Brain pericyte (primary cell): ENCODE data around the gene OR56A1.

Source experiments
- DNase-seq: peaks from one replicate; pipeline ENCODE4 v3.0.0-alpha.2; 2012; ENCODE audit warnings: low read depth, low spot score

Gene OR56A1

DNA sequence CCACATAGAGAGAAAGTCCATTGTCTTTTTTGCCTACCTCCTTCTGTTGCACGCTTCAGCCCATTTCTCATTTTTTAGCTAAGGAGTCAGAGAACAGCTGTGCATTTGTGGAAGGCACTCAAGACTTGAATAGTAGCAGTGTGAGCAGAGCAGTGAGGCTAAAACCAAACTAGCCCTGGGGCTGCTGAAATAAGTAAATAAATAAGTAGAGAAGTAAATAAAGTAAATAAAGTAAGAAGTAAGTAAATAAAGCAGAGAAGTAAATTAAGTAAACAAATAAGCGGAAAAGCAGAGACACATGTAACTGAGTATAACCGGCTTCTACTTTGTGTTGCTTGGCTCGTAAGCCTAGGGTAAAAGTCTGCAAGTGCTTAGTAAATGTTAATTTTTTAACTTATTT is 41.4 kb downstream of the OR56A1 start:
- no peak for DNase-seq

GRCh38 chr11:5986885-5987284 is 43.7 kb downstream of the OR56A1 start, which contains the start of gene OR52L1:
Gene OR52L1 (minus strand): TSS chr11:5986985. CDS start chr11:5986930, 55 bp downstream.
- no peak for DNase-seq

DNA sequence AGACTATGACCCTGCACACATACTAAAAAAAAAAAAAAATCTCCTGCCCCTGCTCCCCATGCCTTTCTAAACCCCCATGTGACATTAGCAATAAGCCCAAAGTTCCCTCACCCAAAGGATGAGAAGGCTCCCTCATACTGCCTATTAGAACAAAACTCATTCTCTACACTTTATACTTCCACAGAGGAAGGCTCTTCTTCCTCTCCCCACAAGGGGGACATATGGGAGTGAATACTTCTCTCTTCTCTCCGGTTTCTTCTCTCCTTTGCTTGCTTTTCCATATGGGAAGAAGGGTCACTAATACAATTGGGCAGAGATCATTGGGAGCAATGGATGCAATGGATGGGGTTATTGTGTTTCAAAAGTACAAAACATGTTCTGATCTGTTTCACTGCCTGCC is 47.1 kb downstream of the OR56A1 start:
- no peak for DNase-seq

DNA sequence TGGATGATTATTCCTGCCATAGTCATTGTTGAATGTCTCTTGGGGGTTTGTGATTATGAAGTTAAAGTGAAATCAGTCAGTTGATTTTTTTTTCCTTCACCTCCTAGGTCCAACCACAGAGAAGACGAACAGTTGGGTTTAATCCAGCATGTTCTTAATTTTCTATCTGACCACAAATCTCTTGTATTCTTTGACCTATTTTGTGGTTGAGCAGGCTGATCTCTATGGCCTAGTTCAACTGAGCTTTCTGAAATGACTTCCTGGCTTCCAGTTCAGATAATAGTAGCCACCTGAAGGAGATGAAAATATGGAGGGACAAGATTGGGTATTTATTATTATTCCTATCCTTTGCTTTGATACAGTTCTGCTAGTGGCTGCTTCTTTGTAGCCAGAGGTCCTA is 57.0 kb downstream of the OR56A1 start:
- DNase-seq = no peak
